GM12864 (cell line): Measurements from ENCODE around the gene SYCP1.

Experiments
- DNase-seq: peaks from one replicate; pipeline ENCODE4 v3.0.0-alpha.2; 2011; ENCODE audit warnings: low read depth
- H3K4me3 ChIP-seq: 2 replicates; pipeline ENCODE4 v1.5.1; 2011; ENCODE audit warnings: mild to moderate bottlenecking, low read depth, low read length, control low read depth
- CTCF ChIP-seq: IDR thresholded peaks from 2 replicates; pipeline ENCODE4 v1.5.1; 2011; ENCODE audit warnings: low read depth, mild to moderate bottlenecking, moderate library complexity, low read length, control low read depth, inconsistent platforms; ENCODE audit errors: missing control alignments

SYCP1 gene

DNA sequence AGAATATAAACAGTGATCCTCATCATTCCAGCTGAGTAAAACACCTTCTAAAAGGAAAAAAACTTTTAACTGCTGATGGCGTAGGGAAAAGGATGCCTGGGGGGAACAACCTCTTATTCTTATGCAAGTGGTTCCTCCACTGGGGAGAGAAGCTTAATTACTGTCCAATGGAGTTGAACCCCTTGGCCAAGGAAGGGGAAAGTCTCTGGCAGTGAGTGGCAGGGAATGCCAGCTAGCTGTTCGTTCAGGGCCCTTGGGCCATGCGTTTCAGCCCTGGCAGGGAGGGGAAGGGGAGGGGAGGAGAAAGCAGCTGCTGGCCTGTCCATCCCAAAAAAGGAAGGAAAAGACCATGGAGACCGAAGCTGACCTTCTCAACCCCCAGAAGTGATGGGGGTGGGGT lies 22.6 kb upstream of the SYCP1 start:
- no peak overlapping the region for H3K4me3 ChIP-seq
- TF ChIP-seq CTCF = no peak
- DNase-seq = no peak

- no peak for DNase-seq
- no peak overlapping the region for H3K4me3 ChIP-seq
- no peak for TF ChIP-seq CTCF
Measured at GRCh38 chr1:114833421-114833820, 21.2 kb upstream of the SYCP1 start.

DNA sequence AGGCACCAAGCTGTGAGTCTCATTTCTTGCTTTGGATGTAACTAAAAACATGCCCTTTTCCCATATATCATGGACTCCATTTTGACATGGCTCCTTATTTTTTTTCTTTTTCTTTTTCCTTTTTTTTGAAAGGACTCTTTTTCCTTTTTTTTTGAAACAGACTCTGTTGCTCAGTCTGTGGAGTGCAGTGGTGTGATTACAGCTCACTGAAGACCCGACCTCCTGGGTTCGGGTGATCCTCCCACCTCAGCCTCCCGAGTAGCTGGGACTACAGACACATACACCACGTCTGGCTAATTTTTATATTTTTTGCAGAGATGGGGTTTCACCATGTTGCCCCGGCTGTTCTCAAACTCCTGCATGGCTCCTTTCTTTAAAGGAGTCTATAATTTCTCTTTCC lies 10.4 kb upstream of the SYCP1 start:
- no peak for TF ChIP-seq CTCF
- H3K4me3 ChIP-seq = no peak overlapping the region
- no peak for DNase-seq

DNA sequence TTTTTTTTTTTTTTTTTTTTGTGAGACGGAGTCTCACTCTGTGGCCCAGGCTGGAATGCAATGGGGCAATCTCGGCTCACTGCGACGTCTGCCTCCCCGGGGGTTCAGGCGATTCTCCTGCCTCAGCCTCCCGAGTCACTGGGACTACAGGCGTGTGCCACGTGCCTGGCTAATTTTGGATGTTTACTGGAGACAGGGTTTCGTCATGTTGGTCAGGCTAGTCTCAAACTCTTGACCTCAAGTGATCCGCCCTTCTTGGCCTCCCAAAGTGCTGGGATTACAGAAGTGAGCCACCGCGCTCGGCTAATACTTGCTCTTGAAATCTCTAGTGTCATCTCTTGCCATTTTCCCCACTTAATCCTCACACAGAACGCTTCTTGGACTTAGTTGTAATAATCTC lies 1.1 kb upstream of the SYCP1 start:
- no peak for TF ChIP-seq CTCF
- no peak overlapping the region for H3K4me3 ChIP-seq
- DNase-seq = no peak

DNA sequence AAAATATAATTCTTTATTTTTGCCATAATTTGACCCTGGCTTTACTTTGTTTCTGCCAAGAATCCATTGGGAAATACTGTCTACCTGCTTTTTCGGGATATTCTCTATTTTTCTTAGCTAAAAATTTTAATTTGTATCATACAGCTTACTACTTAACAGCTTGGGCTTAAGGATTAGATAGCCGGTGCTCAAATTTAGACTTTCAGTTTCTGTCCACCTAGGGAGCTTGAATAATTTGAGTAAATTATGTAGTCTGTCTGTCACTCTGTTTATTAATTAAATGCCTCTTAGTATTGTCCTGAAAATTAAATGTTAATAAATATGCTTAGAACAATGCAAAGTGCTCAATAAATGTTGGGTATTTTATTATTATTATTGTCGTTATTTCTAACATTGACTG lies 6.7 kb downstream of the SYCP1 start:
- no peak for DNase-seq
- no peak overlapping the region for H3K4me3 ChIP-seq
- TF ChIP-seq CTCF = no peak

GRCh38 chr1:114892194-114892918 lies 37.7 kb downstream of the SYCP1 start:
- no peak for TF ChIP-seq CTCF
- H3K4me3 ChIP-seq = no peak overlapping the region
- no peak for DNase-seq

- TF ChIP-seq CTCF = no peak
- no peak overlapping the region for H3K4me3 ChIP-seq
- no peak for DNase-seq
Measured at GRCh38 chr1:114896795-114897194, 42.1 kb downstream of the SYCP1 start.
